Measurements from ENCODE around the gene HBA2. TPM values are rescaled to one million over a fixed set of nuclear protein-coding genes. Genes with fewer than 3 reads are reported as not detected.

The HBA2 gene
- total RNA-seq, 1 experiment from 2014 or later = not detected

- Histone ChIP-seq H2BK20ac (ENCODE audit: low read depth, low read length, poor library complexity, severe bottlenecking) (no peak overlapping the region), H3K23me2 (ENCODE audit: insufficient read length, low read depth, low read length, poor library complexity, severe bottlenecking) (peaks cover 5% of the 10 kb centered on the region), H3T11ph (ENCODE audit: low read length) (no peak overlapping the region), H3K4ac (ENCODE audit: low read depth, low read length) (no peak overlapping the region), H3K9ac (ENCODE audit: extremely low read depth, insufficient read length, low read length) (no peak overlapping the region), H2AK5ac (ENCODE audit: insufficient read length, low read length) (no peak overlapping the region), H4K91ac (ENCODE audit: insufficient read length, low read depth, low read length) (no peak overlapping the region), H3K23ac (ENCODE audit: insufficient read length, low read depth, low read length) (no peak overlapping the region), H3K4me2 (ENCODE audit: insufficient read depth, insufficient read length, low read length) (no peak overlapping the region), H4K20me1 (ENCODE audit: control insufficient read depth, insufficient read depth, insufficient read length) (no peaks in the 10 kb centered on the region), H3K56ac (ENCODE audit: insufficient read length, low read depth, low read length) (no peak overlapping the region), H2BK120ac (ENCODE audit: low read depth, low read length, poor library complexity, severe bottlenecking) (no peak overlapping the region), H3K79me2 (ENCODE audit: insufficient read depth, low read length) (no peaks in the 10 kb centered on the region), H3K4me1 (ENCODE audit: insufficient read depth, low read length) (no peaks in the 10 kb centered on the region), H2AFZ (ENCODE audit: low read length) (no peak overlapping the region), H2BK15ac (ENCODE audit: low read depth, low read length) (no peak overlapping the region), H4K8ac (replicated peaks; ENCODE audit: insufficient read length, low read depth, low read length) (no peak overlapping the region), H3K79me1 (ENCODE audit: insufficient read depth, low read depth, low read length, poor library complexity, severe bottlenecking) (no peaks in the 10 kb centered on the region), H3K27me3 (ENCODE audit: insufficient read depth, low read length) (no peaks in the 10 kb centered on the region; the same call in 1 of the 2 replicates), H2BK5ac (ENCODE audit: insufficient read length, low read length) (no peak overlapping the region), H3K18ac (ENCODE audit: insufficient read length, low read depth, low read length) (no peak overlapping the region), H4K5ac (ENCODE audit: insufficient read length, low read depth, low read length) (no peak overlapping the region), H2BK12ac (ENCODE audit: insufficient read length, low read depth, low read length) (no peak overlapping the region), H3K14ac (ENCODE audit: insufficient read depth, low read length) (no peak overlapping the region), H3K27ac (ENCODE audit: insufficient read length, low read depth, low read length) (no peak overlapping the region), H3K9me3 (ENCODE audit: control insufficient read depth, low read depth, low read length) (no peaks in the 10 kb centered on the region)
- Mint-ChIP-seq H3K4me1 (no peaks in the 10 kb centered on the region), H3K4me3 (peak overlapping the region in 1 of 2 experiments; percentile 24; a peak in 1 of 5 replicates), H3K27me3 (ENCODE audit: low read depth) (peaks cover 4% of the 10 kb centered on the region), H3K36me3 (ENCODE audit: insufficient read depth in 1 of 3, low read depth in 3 of 3) (peaks cover 24 to 43% (median 37%) of the 10 kb centered on the region in 3 experiments), H3K27ac (0 out of 7 replicates have a peak overlapping the region, but pooled peaks of 1 of the 3 experiments have one; percentile 59), H3K9me3 (no peaks in the 10 kb centered on the region; a peak in 1 of 5 replicates)
- TF ChIP-seq CTCF (conservative IDR thresholded peaks at IDR 0.05) = no peak
- WGBS (ENCODE audit: extremely low coverage, insufficient read length, low lambda C conversion rate) = no CpG with 5 or more reads among the region's 13 CpGs
- no peak for DNase-seq
These were observed 12.5 kb downstream of the HBA2 start for GRCh38 chr16:185213-185612.
